Omental fat pad (tissue), 4 donors: ENCODE results near the gene EHBP1. TPM values are rescaled to one million over a fixed set of nuclear protein-coding genes. Genes with fewer than 3 reads are reported as not detected.

ENCODE experiments used
- ATAC-seq: fragments of 150-250 bp; one replicate; pipeline ENCODE4 v1.9.1; 2016; ENCODE audit warnings: mild to moderate bottlenecking, moderate library complexity; ENCODE audit not compliant: low FRiP score
- DNase-seq: peaks from one replicate; pipeline ENCODE4 v3.0.0-alpha.2; 2019; ENCODE audit warnings: low spot score
- total RNA-seq, 4 donors: library from RNA; depleted of rRNA; stranded (reverse); fragments of >200 nt; gene quantifications; one replicate each; pipeline ENCODE4 v1.1.0, GENCODE V29; 2016
- TF ChIP-seq, protein P1 (sequence below), 3 donors: fragments of 450-650 bp; IDR thresholded peaks; one replicate each; pipeline ENCODE4 v1.5.1; 2016 to 2017; ENCODE audit warnings: antibody characterized with exemption in 3 of 3, mild to moderate bottlenecking in 3 of 3, moderate library complexity in 2 of 3

EHBP1 gene
- total RNA-seq, 4 donors from 2014 or later = 60.9 to 91.3 (median 78.6) TPM

DNA sequence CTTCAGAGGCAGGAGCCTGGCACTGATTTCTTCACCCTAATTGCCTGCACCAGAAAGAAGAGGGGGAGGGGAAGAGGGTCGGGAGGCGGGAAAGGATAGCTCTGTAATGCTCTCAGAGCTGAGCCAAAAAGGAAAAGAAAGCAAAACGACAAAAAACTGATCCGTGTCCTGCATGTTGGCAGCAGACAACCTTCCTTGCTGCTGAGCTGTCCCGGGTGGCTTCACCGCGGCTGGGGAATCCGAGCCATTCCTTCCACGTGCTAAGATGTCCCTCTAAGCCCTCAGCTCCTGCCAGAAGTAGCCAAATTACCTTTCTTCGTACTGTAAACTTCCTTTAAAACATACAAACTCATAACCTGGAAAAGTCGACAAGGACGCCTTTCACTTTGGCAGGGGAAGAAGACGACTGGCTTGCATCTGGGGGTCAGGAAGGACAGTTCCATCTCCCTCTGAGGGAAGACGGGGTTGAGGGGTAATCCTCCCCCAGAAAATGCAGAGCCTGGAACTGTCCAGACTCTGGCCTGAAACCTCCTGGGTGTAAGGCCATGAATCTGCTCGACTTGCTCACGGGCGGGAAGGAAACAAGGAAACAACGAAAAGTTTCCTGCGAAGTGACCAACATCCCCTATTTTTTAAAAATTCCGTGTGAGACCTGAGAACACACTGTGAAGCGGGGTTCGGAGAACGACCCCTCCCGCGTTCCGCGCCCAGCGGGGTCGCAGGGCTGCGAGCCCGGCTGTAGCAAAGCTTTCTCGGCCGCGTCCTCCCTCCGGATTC, 352.8 kb downstream of the EHBP1 start:
- TF ChIP-seq, protein P1, sequence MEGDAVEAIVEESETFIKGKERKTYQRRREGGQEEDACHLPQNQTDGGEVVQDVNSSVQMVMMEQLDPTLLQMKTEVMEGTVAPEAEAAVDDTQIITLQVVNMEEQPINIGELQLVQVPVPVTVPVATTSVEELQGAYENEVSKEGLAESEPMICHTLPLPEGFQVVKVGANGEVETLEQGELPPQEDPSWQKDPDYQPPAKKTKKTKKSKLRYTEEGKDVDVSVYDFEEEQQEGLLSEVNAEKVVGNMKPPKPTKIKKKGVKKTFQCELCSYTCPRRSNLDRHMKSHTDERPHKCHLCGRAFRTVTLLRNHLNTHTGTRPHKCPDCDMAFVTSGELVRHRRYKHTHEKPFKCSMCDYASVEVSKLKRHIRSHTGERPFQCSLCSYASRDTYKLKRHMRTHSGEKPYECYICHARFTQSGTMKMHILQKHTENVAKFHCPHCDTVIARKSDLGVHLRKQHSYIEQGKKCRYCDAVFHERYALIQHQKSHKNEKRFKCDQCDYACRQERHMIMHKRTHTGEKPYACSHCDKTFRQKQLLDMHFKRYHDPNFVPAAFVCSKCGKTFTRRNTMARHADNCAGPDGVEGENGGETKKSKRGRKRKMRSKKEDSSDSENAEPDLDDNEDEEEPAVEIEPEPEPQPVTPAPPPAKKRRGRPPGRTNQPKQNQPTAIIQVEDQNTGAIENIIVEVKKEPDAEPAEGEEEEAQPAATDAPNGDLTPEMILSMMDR (IDR thresholded peaks at IDR 0.05) = no peak
- no peak for DNase-seq
- no peak for ATAC-seq

GRCh38 chr2:63058921-63059792, 353.6 kb downstream of the EHBP1 start:
- TF ChIP-seq, protein P1 (IDR thresholded peaks at IDR 0.05) = no peak
- DNase-seq = no peak
- peak; percentile 17 for ATAC-seq

DNA sequence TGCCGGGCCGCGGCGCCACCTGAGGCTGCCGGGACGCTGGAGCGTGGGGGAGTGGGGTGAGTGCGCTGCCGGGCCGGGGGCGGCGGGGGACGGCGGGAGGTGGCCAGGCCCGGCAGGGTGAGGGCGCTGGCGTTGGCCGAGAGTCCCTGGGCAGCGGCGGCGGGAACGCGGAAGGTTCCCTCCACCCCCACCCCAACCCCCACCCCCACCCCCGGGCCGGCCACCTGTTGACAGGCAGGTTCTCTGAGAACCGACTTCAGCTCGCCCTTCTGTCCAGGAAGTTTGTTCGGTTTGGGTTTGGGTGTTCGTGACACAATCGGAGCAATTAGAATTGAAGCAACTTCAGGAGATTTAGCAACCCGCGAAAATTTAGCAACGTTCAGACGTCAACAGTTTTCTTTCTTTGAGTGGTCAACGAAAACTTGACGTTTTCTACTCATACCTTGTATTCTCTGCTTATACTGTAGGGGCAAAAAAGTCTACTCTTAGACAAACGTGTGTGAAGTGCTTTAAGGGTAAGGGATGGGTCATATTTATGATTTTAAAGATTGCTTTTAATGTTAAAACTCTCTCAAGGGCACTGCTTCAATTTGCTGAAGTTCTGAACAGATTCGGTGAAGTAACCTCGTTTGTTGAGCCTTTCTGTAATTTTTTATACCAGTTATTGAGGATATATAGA, 354.4 kb downstream of the EHBP1 start:
- no peak for DNase-seq
- ATAC-seq = no peak
- TF ChIP-seq, protein P1 (IDR thresholded peaks at IDR 0.05) = no peak

DNA sequence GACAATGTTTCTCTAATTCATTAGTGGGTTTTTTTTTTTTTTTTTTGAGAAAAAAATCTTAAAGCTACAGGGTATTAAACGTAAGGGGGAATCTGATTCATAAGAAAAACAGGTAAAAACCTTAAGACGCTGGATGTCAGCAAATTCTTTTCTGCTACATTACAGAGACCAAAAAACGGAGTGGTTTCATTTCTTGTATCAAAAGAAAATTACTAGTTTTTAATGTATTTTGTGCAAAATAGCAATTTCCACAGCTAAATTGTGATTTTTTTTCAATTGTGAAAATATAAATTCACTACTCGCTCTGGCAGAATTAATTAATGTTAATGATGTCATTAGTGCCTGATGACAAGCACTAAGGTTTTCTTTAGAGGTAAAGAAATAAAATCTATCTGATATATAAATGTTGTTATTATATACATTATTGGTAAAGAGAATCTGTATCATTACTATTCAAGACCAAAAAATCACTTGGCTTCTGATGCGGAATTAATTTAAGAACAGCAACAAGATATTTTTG, 355.0 kb downstream of the EHBP1 start:
- DNase-seq (no peak), ATAC-seq (no peak)
- TF ChIP-seq, protein P1 (IDR thresholded peaks at IDR 0.05) = no peak

DNA sequence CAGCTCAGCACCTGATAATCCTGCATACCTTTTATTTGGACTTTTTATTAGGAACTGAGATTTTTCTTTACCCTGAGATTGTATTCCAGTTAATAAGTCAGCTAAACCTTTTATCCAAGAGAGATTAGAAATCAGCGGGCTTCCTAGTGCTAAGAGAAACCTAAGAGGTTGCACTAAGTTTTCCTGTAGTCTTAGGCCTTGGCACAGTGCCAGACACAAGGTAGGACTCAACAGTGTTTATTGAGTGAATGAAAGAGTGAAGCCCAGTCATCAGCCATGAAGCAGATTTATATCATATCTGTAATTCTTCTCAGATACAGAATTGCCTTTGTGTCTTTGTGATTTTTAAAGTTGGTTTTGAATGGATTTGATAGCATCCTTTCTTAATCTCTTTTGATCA, 358.7 kb downstream of the EHBP1 start:
- no peak for DNase-seq
- TF ChIP-seq, protein P1 (IDR thresholded peaks at IDR 0.05) = no peak
- ATAC-seq = no peak

- TF ChIP-seq, protein P1 (IDR thresholded peaks at IDR 0.05) = no peak
- no peak for ATAC-seq
- no peak for DNase-seq
Observed at GRCh38 chr2:63064661-63065060, 359.1 kb downstream of the EHBP1 start.
